DND-41 (cell line): ENCODE measurements around the gene LAMC1.

Experiments
- CTCF ChIP-seq: IDR thresholded peaks from 2 replicates; pipeline ENCODE4 v1.5.1; 2012; ENCODE audit warnings: borderline replicate concordance, low read length, moderate library complexity, mild to moderate bottlenecking; ENCODE audit not compliant: poor library complexity, severe bottlenecking; ENCODE audit errors: extremely low read depth
- EZH2 ChIP-seq: IDR thresholded peaks from 3 replicates; pipeline ENCODE4 v1.6.1; 2012; ENCODE audit warnings: borderline replicate concordance, low read depth, mild to moderate bottlenecking, moderate library complexity, low read length, inconsistent platforms; ENCODE audit not compliant: severe bottlenecking

- TF ChIP-seq CTCF (no peak), EZH2 (no peak)
Measured at GRCh38 chr1:183011859-183012258, 11.4 kb upstream of the LAMC1 start.
